Tibial nerve (tissue), 3 donors: Measurements from ENCODE around the gene FUT6.

Source experiments
- POLR2A ChIP-seq, 2 donors: fragments of 450-650 bp; IDR thresholded peaks; one replicate each; pipeline ENCODE4 v1.6.1; 2017; ENCODE audit warnings: antibody characterized with exemption in 2 of 2, mild to moderate bottlenecking in 2 of 2, moderate library complexity in 2 of 2
- TF ChIP-seq, protein P1 (sequence below), 5 experiments: fragments of 200-600 bp in 3 of 5; fragments of 450-650 bp in 2 of 5; sonication (generic) in 3 of 5; IDR thresholded peaks; one replicate each; pipeline ENCODE4 v1.5.1; 2016 to 2019; ENCODE audit warnings: antibody characterized with exemption in 5 of 5, mild to moderate bottlenecking in 3 of 5, moderate library complexity in 2 of 5

DNA sequence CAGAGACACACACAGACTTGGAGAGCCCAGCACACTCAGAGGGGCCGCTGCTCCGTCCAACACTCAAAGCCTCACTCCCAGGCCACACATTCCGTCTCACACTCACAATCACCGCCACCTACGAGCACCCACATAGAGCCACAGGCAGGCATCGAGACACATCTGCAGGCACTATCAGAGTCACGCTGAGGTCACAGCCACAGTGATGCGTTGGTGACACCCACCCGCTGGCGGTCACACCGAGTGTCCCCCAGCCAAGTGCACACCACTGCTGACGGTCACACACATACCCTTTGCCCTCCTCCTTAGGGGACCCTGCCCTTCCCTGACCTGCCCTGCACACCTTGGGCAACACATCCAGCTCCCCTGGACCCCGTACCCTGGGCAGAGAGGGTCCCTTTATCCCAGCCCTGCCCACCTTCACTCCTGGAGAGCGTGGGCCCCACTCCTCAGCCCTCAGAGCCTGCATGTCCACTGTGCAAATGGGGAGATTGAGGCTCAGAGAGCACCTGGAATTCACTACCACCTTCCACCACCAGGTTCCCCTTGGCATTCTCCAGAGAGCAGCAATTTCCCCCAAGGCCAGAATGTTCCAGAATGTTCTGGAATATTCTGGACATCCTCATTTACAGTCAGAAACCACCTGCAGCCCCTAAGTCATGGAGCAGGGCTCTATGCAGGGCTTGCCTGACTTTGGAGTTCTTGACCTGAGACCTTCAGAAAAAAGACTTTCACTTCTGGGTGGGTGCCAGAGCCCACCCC, 25.4 kb upstream of the FUT6 start:
- no peak for TF ChIP-seq POLR2A (IDR thresholded peaks at IDR 0.05)
- TF ChIP-seq, protein P1, sequence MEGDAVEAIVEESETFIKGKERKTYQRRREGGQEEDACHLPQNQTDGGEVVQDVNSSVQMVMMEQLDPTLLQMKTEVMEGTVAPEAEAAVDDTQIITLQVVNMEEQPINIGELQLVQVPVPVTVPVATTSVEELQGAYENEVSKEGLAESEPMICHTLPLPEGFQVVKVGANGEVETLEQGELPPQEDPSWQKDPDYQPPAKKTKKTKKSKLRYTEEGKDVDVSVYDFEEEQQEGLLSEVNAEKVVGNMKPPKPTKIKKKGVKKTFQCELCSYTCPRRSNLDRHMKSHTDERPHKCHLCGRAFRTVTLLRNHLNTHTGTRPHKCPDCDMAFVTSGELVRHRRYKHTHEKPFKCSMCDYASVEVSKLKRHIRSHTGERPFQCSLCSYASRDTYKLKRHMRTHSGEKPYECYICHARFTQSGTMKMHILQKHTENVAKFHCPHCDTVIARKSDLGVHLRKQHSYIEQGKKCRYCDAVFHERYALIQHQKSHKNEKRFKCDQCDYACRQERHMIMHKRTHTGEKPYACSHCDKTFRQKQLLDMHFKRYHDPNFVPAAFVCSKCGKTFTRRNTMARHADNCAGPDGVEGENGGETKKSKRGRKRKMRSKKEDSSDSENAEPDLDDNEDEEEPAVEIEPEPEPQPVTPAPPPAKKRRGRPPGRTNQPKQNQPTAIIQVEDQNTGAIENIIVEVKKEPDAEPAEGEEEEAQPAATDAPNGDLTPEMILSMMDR (IDR thresholded peaks at IDR 0.05): peak in 2 of 5 experiments; percentile 16 to 24
